ENCODE data around the gene KCNMA1. TPM values are rescaled to one million over a fixed set of nuclear protein-coding genes. Genes with fewer than 3 reads are reported as not detected.
A peak's percentile ranks its signal among the peaks of the same experiment; 100 is the strongest.

The KCNMA1 gene
- total and polyA plus RNA-seq, 7 donors: 15.3 to 427 (median 256) TPM

- peak overlapping the region; percentile 72 to 83 (median 76) for H3K4me3 ChIP-seq
- peaks cover 0 to 72% (median 57%) of the 10 kb centered on the region in 4 donors for H3K4me1 ChIP-seq
- TF ChIP-seq CTCF (IDR thresholded peaks at IDR 0.05): peak in 3 of 4 experiments; percentile 28 to 54 (median 36)
- no peak for TF ChIP-seq EP300 (IDR thresholded peaks at IDR 0.05)
- TF ChIP-seq POLR2AphosphoS5 (IDR thresholded peaks at IDR 0.05): peak in 1 of 4 donors; percentile 18
- H3K36me3 ChIP-seq: no peaks in the 10 kb centered on the region
- peaks cover 0 to 10% (median 0%) of the 10 kb centered on the region in 3 donors for H3K27me3 ChIP-seq
- WGBS, 2 donors: 5 to 9% methylated on average over 41 of the region's 41 CpGs
- DNase-seq: no peak
- H3K9me3 ChIP-seq: no peaks in the 10 kb centered on the region
- peak overlapping the region; percentile 86 to 93 (median 88) for H3K27ac ChIP-seq
- intact Hi-C loops (cut with DNase I): loop anchor here (5.0 kb wide), 2 partner anchors 79 to 389 kb away; no protein-coding TSS in a partner anchor
Measured at GRCh38 chr10:77636282-77636966, 1.2 kb downstream of the KCNMA1 start.

GRCh38 chr10:77635402-77636227 is 2.0 kb downstream of the KCNMA1 start:
- H3K36me3 ChIP-seq: no peaks in the 10 kb centered on the region
- WGBS, 2 donors: 41 to 52% methylated on average over 13 of the region's 13 CpGs
- H3K4me3 ChIP-seq: peak overlapping the region; percentile 72 to 83 (median 76)
- peaks cover 0 to 10% (median 0%) of the 10 kb centered on the region in 3 donors for H3K27me3 ChIP-seq
- intact Hi-C loops (cut with DNase I): loop anchor here (5.0 kb wide), 2 partner anchors 78 to 388 kb away; no protein-coding TSS in a partner anchor
- H3K4me1 ChIP-seq: peaks cover 0 to 72% (median 61%) of the 10 kb centered on the region in 4 donors
- no peaks in the 10 kb centered on the region for H3K9me3 ChIP-seq
- no peak for TF ChIP-seq POLR2A (IDR thresholded peaks at IDR 0.05)
- TF ChIP-seq EP300 (IDR thresholded peaks at IDR 0.05): no peak
- peak in 1 of 4 donors; percentile 23 for TF ChIP-seq POLR2AphosphoS5 (IDR thresholded peaks at IDR 0.05)
- TF ChIP-seq CTCF (IDR thresholded peaks at IDR 0.05): no peak
- H3K27ac ChIP-seq: peak overlapping the region; percentile 86 to 93 (median 88)
- no peak for DNase-seq

- peaks cover 0 to 74% (median 61%) of the 10 kb centered on the region in 4 donors for H3K4me1 ChIP-seq
Measured at GRCh38 chr10:77634939-77635338, 2.7 kb downstream of the KCNMA1 start.

GRCh38 chr10:77633376-77633775 is 4.2 kb downstream of the KCNMA1 start:
- peaks cover 0 to 72% (median 61%) of the 10 kb centered on the region in 4 donors for H3K4me1 ChIP-seq
- TF ChIP-seq POLR2AphosphoS5 (IDR thresholded peaks at IDR 0.05): no peak
- TF ChIP-seq EP300 (IDR thresholded peaks at IDR 0.05): no peak
- TF ChIP-seq POLR2A (IDR thresholded peaks at IDR 0.05): no peak
- no peak for TF ChIP-seq CTCF (IDR thresholded peaks at IDR 0.05)
- no peak overlapping the region for H3K4me3 ChIP-seq
- H3K27me3 ChIP-seq: peaks cover 0 to 10% (median 0%) of the 10 kb centered on the region in 3 donors
- H3K9me3 ChIP-seq: no peaks in the 10 kb centered on the region
- 76 to 82% methylated on average over 7 of the region's 7 CpGs for WGBS, 2 donors
- no peak for DNase-seq
- intact Hi-C loops (cut with DNase I): loop anchor here (5.0 kb wide), 2 partner anchors 41 to 116 kb away; no protein-coding TSS in a partner anchor
- H3K36me3 ChIP-seq: no peaks in the 10 kb centered on the region
- peak overlapping the region; percentile 8 to 93 (median 88) for H3K27ac ChIP-seq

More at GRCh38 chr10:77634939-77635338, 2.7 kb downstream of the KCNMA1 start:
- no peak for DNase-seq
- no peak for TF ChIP-seq POLR2A (IDR thresholded peaks at IDR 0.05)
- no peak for TF ChIP-seq CTCF (IDR thresholded peaks at IDR 0.05)
- no peak for TF ChIP-seq POLR2AphosphoS5 (IDR thresholded peaks at IDR 0.05)
- no peak for TF ChIP-seq EP300 (IDR thresholded peaks at IDR 0.05)
- Histone ChIP-seq H3K36me3 (no peaks in the 10 kb centered on the region), H3K27me3 (peaks cover 0 to 10% (median 0%) of the 10 kb centered on the region in 3 donors), H3K9me3 (no peaks in the 10 kb centered on the region), H3K4me3 (peak overlapping the region; percentile 72 to 83 (median 76)), H3K27ac (peak overlapping the region; percentile 86 to 93 (median 88))
- 76 to 79% methylated on average over 4 of the region's 4 CpGs for WGBS, 2 donors
- intact Hi-C loops (cut with DNase I): loop anchor here (5.0 kb wide), 4 partner anchors 43 to 388 kb away; no protein-coding TSS in a partner anchor
